Lung (tissue), 12 donors: Measurements from ENCODE around the gene WDR90. TPM values are rescaled to one million over a fixed set of nuclear protein-coding genes. Genes with fewer than 3 reads are reported as not detected.

Experiments used
- ATAC-seq: fragments of 200-7000 bp; cut with Tn5 transposase; one replicate; pipeline ENCODE4 v1.9.1; 2020; ENCODE audit warnings: moderate number of reproducible peaks; ENCODE audit not compliant: insufficient read depth, low FRiP score
- DNase-seq, 3 donors: peaks; one replicate each; pipeline ENCODE4 v3.0.0-alpha.2; 2013 to 2017
- H3K27ac ChIP-seq, 2 donors: one replicate each; pipeline ENCODE4 v1.5.1; 2013; ENCODE audit warnings: mild to moderate bottlenecking in 2 of 2, moderate library complexity in 2 of 2, control low read depth in 1 of 2, inconsistent platforms in 1 of 2, low read depth in 1 of 2, low read length in 1 of 2
- H3K27me3 ChIP-seq, 3 donors: one replicate each; pipeline ENCODE4 v1.5.1; 2013; ENCODE audit warnings: low read length in 2 of 3; ENCODE audit not compliant: control insufficient read depth in 3 of 3, insufficient read depth in 3 of 3
- H3K36me3 ChIP-seq, 4 donors: one replicate each; pipeline ENCODE4 v1.5.1; 2013; ENCODE audit warnings: low read length in 4 of 4, mild to moderate bottlenecking in 1 of 4, moderate library complexity in 1 of 4; ENCODE audit not compliant: control insufficient read depth in 4 of 4, insufficient read depth in 4 of 4
- H3K4me1 ChIP-seq, 5 donors: one replicate each; pipeline ENCODE4 v1.5.1; 2013; ENCODE audit warnings: low read length in 5 of 5, mild to moderate bottlenecking in 2 of 5, moderate library complexity in 1 of 5; ENCODE audit not compliant: control insufficient read depth in 5 of 5, insufficient read depth in 5 of 5
- H3K4me3 ChIP-seq: one replicate; pipeline ENCODE4 v1.5.1; 2013; ENCODE audit warnings: mild to moderate bottlenecking, control low read depth, moderate library complexity
- H3K9ac ChIP-seq, 2 donors: one replicate each; pipeline ENCODE4 v1.5.1; 2013; ENCODE audit warnings: low read length in 2 of 2, control low read depth in 1 of 2; ENCODE audit not compliant: insufficient read depth in 1 of 2
- H3K9me3 ChIP-seq, 4 donors: one replicate each; pipeline ENCODE4 v1.5.1; 2013; ENCODE audit warnings: low read length in 3 of 4, mild to moderate bottlenecking in 1 of 4, moderate library complexity in 1 of 4; ENCODE audit not compliant: control insufficient read depth in 4 of 4, insufficient read depth in 3 of 4
- WGBS, 2 donors: extraction: QIAGEN DNeasy Blood & Tissue Kit; methylation state at CpG; one replicate each; pipeline ENCODE4 v1.1.7; 2013; 5-methylcytosine and 5-hydroxymethylcytosine counted together
- polyA plus RNA-seq, 2 donors: library from polyadenylated mRNA; stranded (reverse); fragments of 200-250 nt; gene quantifications; one replicate each; pipeline ENCODE4 v1.2.1, GENCODE V29; 2013
- total RNA-seq, 2 donors: library from RNA; depleted of rRNA in 1 of 2; stranded (reverse); fragments of >200 nt in 1 of 2; gene quantifications; one replicate each; pipeline ENCODE4 v1.2.1, GENCODE V29; 2014 to 2021
- TF ChIP-seq, protein P1 (sequence below): IDR thresholded peaks from 2 replicates; pipeline ENCODE4 v1.5.1; 2012; ENCODE audit warnings: mild to moderate bottlenecking; ENCODE audit errors: control extremely low read depth, extremely low read depth
- donor health status: control.
- donor health status: control.
- donor health status: Bipolar disorder and iron deficiency.
- donor health status: healthy.
- donor health status: DM: yes; HTN: yes; CAD: no.

The WDR90 gene
- total and polyA plus RNA-seq, 4 donors = 18.6 to 74.2 (median 27.9) TPM

DNA sequence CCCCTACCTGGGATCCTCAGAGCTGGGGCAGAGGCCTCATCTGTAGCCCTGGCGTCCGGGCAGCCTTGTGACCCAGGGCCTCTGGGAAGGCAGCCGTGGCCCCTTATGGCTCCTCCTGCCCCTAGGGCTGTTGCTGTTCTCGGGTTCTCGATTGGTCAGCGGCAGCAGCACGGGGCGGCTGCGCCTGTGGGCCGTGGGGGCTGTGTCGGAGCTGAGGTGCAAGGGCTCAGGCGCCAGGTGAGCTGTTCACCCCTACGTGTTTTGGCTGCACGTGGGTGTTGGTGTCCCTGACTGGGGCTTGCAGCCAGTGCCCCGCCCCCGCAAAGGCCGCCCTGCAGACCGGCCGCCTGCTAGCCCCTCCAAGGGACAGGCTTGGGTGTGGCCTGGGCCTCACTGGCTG, 12.9 kb downstream of the WDR90 start:
- WGBS, 2 donors = 96 to 97% methylated on average over 19 of the region's 19 CpGs
- no peak overlapping the region for H3K27ac ChIP-seq
- ATAC-seq (no peak), DNase-seq (no peak)
- no peak overlapping the region for H3K9ac ChIP-seq
- no peaks in the 10 kb centered on the region for H3K9me3 ChIP-seq
- peaks cover 0 to 15% (median 2%) of the 10 kb centered on the region in 4 donors for H3K36me3 ChIP-seq
- H3K27me3 ChIP-seq = no peaks in the 10 kb centered on the region
- H3K4me3 ChIP-seq = no peak overlapping the region
- peaks cover 0 to 7% (median 0%) of the 10 kb centered on the region in 5 donors for H3K4me1 ChIP-seq
- TF ChIP-seq, protein P1, sequence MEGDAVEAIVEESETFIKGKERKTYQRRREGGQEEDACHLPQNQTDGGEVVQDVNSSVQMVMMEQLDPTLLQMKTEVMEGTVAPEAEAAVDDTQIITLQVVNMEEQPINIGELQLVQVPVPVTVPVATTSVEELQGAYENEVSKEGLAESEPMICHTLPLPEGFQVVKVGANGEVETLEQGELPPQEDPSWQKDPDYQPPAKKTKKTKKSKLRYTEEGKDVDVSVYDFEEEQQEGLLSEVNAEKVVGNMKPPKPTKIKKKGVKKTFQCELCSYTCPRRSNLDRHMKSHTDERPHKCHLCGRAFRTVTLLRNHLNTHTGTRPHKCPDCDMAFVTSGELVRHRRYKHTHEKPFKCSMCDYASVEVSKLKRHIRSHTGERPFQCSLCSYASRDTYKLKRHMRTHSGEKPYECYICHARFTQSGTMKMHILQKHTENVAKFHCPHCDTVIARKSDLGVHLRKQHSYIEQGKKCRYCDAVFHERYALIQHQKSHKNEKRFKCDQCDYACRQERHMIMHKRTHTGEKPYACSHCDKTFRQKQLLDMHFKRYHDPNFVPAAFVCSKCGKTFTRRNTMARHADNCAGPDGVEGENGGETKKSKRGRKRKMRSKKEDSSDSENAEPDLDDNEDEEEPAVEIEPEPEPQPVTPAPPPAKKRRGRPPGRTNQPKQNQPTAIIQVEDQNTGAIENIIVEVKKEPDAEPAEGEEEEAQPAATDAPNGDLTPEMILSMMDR = no peak

DNA sequence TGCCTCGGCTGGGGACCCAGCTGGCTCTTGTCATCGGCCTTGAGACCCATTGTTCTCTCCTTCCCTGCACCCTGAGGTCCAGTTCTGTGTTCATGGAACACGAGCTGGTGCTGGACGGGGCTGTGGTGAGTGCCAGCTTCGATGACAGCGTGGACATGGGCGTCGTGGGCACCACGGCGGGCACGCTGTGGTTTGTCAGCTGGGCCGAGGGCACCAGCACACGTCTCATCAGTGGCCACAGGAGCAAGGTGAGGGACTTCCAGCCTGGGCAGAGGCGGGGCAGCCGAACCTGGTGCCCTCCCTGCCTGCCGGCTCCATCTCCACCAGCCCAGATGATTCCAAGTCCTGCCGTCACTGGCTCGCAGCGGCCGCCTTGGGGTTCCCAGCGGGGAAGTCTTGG, 13.4 kb downstream of the WDR90 start:
- Histone ChIP-seq H3K9me3 (no peaks in the 10 kb centered on the region), H3K4me1 (peaks cover 0 to 11% (median 3%) of the 10 kb centered on the region in 5 donors), H3K9ac (no peak overlapping the region), H3K27ac (no peak overlapping the region), H3K4me3 (no peak overlapping the region), H3K36me3 (peaks cover 0 to 11% (median 0%) of the 10 kb centered on the region in 4 donors), H3K27me3 (no peaks in the 10 kb centered on the region)
- ATAC-seq = no peak
- 95 to 96% methylated on average over 20 to 21 of the region's 21 CpGs for WGBS, 2 donors
- TF ChIP-seq, protein P1 = no peak
- DNase-seq = no peak

DNA sequence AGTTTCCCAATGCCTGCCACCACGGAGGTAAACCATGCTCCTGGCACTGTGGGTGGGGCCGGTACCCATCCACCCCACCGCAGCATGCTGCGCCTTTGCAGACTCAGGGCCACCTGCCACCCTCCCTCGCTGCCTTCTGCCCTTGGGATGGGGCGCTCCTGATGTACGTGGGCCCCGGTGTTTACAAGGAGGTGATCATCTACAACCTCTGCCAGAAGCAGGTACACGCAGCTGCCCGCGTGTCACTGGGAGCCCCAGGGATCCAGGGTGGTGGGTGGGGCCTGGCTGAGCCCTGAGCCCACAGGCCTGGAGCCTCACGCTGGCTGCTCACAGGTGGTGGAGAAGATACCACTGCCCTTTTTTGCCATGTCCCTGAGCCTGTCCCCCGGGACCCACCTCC, 17.4 kb downstream of the WDR90 start:
- Histone ChIP-seq H3K4me1 (peaks cover 0 to 15% (median 3%) of the 10 kb centered on the region in 5 donors), H3K27me3 (no peaks in the 10 kb centered on the region), H3K36me3 (peaks cover 0 to 22% (median 9%) of the 10 kb centered on the region in 4 donors), H3K4me3 (no peak overlapping the region), H3K9ac (no peak overlapping the region), H3K27ac (no peak overlapping the region), H3K9me3 (no peaks in the 10 kb centered on the region)
- DNase-seq = no peak
- 89 to 95% methylated on average over 13 of the region's 13 CpGs for WGBS, 2 donors
- TF ChIP-seq, protein P1 = no peak
- ATAC-seq = no peak
